ENCODE results near the gene HAAO. TPM values are rescaled to one million over a fixed set of nuclear protein-coding genes. Genes with fewer than 3 reads are reported as not detected.

The HAAO gene
- total RNA-seq, 1 donor from 2014 or later, result 8.5 TPM

DNA sequence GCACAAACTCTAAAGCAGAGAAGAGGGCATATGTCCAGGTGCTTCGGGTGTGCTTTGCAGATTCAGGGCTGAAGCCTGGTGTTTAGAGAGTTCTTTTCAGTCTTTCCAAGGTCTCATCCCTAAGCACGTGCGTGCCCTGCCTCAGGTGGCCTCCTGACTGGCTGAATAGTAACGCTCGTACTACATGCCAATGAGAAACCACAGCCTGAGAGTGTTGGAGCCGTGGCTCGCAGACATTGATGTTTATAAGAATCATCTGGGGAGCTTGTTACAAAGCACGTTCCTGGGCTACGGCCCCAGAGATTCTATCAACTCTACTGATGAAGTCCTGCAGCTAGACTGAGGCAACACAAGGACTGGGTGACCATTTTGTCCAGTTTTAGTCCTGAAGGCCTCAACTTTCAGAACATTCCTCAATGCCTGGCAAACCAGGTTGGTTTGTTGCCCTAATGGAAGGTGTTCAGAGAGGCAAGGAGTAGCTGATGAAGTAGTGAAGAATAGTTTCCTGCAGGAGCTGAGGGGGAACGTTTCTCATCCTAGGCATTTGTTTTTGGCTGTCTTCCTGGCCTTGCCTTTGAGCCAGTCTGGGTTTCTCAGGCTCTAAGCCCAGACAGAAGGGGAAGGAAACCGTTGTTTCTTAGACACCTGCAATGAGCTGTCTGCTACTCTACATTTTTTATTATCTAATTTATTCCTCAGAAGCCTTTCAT is 31.5 kb upstream of the HAAO start:
- no peak for DNase-seq (ENCODE audit: low spot score)
- H3K27me3 Mint-ChIP-seq (ENCODE audit: low read depth), result no peaks in the 10 kb centered on the region

DNA sequence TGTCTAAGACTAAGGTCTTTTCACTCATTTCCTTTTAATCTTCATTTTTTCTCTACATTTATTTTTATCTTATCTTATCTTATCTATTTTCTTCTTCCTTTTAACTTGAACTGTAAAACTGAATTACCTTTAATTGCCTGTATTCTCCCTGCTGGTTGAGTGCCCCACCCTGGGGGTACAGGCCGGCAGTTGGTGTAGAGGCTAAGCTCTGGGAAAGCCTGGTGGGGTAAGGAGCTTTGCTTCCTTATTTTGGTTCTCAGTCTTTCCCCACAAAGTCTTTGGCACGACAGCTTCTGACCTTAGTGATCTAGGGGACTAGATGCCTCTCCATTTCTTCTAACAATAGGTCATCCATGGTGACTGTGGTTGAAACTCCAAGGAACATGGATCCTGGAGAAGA is 26.8 kb upstream of the HAAO start:
- Mint-ChIP-seq H3K27ac (ENCODE audit: unreplicated experiment) (no peak overlapping the region), H3K4me3 (ENCODE audit: unreplicated experiment) (no peak overlapping the region), H3K27me3 (ENCODE audit: low read depth) (no peaks in the 10 kb centered on the region), H3K4me1 (ENCODE audit: low read depth) (no peaks in the 10 kb centered on the region), H3K36me3 (ENCODE audit: low read depth) (peaks cover 6% of the 10 kb centered on the region), H3K9me3 (ENCODE audit: low read depth) (peaks cover 6% of the 10 kb centered on the region)
- DNase-seq (ENCODE audit: low spot score), result no peak
- TF ChIP-seq, protein P1, sequence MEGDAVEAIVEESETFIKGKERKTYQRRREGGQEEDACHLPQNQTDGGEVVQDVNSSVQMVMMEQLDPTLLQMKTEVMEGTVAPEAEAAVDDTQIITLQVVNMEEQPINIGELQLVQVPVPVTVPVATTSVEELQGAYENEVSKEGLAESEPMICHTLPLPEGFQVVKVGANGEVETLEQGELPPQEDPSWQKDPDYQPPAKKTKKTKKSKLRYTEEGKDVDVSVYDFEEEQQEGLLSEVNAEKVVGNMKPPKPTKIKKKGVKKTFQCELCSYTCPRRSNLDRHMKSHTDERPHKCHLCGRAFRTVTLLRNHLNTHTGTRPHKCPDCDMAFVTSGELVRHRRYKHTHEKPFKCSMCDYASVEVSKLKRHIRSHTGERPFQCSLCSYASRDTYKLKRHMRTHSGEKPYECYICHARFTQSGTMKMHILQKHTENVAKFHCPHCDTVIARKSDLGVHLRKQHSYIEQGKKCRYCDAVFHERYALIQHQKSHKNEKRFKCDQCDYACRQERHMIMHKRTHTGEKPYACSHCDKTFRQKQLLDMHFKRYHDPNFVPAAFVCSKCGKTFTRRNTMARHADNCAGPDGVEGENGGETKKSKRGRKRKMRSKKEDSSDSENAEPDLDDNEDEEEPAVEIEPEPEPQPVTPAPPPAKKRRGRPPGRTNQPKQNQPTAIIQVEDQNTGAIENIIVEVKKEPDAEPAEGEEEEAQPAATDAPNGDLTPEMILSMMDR (IDR thresholded peaks at IDR 0.05), result no peak

More for the DNA sequence above, 31.5 kb upstream of the HAAO start:
- peaks cover 15% of the 10 kb centered on the region for H3K4me1 Mint-ChIP-seq (ENCODE audit: low read depth)
- TF ChIP-seq, protein P1 (IDR thresholded peaks at IDR 0.05), result no peak
- no peak overlapping the region for H3K27ac Mint-ChIP-seq (ENCODE audit: unreplicated experiment)
- H3K36me3 Mint-ChIP-seq (ENCODE audit: low read depth), result peaks cover 2% of the 10 kb centered on the region
- H3K9me3 Mint-ChIP-seq (ENCODE audit: low read depth), result no peaks in the 10 kb centered on the region
- H3K4me3 Mint-ChIP-seq (ENCODE audit: unreplicated experiment), result no peak overlapping the region

DNA sequence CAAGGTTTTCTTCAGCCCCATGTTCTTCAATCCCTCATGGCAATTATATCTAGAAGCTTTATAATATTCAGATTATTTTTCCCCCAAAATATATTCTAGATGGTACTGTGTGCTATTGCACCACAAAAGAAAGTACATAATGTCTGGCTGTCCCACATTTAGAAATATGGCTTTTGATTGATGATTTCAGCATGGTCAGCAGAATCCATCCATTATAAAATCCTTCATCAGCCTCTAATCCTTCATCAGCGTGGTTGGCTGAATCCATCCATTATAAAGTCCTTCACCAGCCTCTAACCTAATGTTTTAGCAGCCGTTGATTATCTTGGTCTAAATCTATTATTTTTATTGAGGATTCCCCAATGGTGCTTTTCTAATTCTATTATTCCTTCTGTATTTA is 23.3 kb upstream of the HAAO start:
- Mint-ChIP-seq H3K36me3 (ENCODE audit: low read depth) (peaks cover 6% of the 10 kb centered on the region), H3K4me3 (ENCODE audit: unreplicated experiment) (no peak overlapping the region), H3K4me1 (ENCODE audit: low read depth) (peaks cover 12% of the 10 kb centered on the region), H3K9me3 (ENCODE audit: low read depth) (peaks cover 10% of the 10 kb centered on the region), H3K27ac (ENCODE audit: unreplicated experiment) (no peak overlapping the region), H3K27me3 (ENCODE audit: low read depth) (no peaks in the 10 kb centered on the region)
- TF ChIP-seq, protein P1 (IDR thresholded peaks at IDR 0.05), result no peak
- no peak for DNase-seq (ENCODE audit: low spot score)

DNA sequence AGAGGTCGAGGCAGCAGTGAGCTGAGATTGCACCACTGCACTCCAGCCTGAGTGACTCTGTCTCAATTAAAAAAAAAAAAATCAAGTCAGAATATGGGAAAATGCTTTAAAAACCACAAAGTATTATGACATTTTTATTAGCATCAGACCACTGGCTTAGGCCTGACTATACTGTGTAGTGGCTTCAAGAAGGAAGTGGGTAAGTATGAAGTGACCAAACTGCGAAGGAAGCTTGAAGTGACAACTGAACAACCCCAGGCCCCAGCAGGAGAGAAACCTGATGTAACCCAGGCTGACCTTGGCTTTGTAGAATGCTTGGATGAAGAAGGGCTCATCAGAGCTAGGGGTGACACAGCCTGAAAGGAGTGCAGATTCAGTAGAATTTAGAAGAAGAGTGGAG is 21.4 kb upstream of the HAAO start:
- Mint-ChIP-seq H3K9me3 (ENCODE audit: low read depth) (peaks cover 10% of the 10 kb centered on the region), H3K4me3 (ENCODE audit: unreplicated experiment) (no peak overlapping the region), H3K36me3 (ENCODE audit: low read depth) (peaks cover 5% of the 10 kb centered on the region), H3K27me3 (ENCODE audit: low read depth) (no peaks in the 10 kb centered on the region), H3K4me1 (ENCODE audit: low read depth) (peaks cover 24% of the 10 kb centered on the region), H3K27ac (ENCODE audit: unreplicated experiment) (no peak overlapping the region)
- DNase-seq (ENCODE audit: low spot score), result no peak
- TF ChIP-seq, protein P1 (IDR thresholded peaks at IDR 0.05), result no peak

DNA sequence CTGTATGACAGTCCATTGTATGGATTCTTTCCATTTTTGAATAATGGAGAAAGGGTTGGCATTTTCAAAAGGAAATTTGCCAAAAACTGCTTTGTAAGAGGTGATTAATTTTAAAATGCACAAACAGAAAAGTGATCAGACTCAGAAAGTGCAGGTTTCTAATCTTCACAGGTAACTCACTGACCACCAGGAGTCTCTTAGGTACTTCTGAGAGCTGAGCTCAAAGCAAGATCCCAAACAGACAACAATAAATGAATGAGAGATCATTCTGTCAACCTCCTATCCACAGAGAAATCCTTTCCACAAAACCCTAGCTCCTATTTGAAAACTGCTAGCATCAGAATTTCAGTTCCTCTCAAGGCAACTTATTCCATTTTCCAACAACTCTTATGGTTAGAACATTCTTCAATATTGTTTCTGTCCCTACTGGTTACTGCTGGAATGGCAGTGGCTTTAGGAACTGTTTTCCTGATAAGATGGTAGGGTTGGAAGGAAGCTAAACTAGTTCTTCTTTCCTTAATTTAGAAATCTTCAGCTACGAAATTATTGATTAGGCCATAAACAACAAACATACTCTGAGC is 20.6 kb upstream of the HAAO start:
- peaks cover 2% of the 10 kb centered on the region for H3K36me3 Mint-ChIP-seq (ENCODE audit: low read depth)
- no peak overlapping the region for H3K27ac Mint-ChIP-seq (ENCODE audit: unreplicated experiment)
- no peak overlapping the region for H3K4me3 Mint-ChIP-seq (ENCODE audit: unreplicated experiment)
- DNase-seq (ENCODE audit: low spot score), result no peak
- peaks cover 28% of the 10 kb centered on the region for H3K4me1 Mint-ChIP-seq (ENCODE audit: low read depth)
- no peaks in the 10 kb centered on the region for H3K27me3 Mint-ChIP-seq (ENCODE audit: low read depth)
- TF ChIP-seq, protein P1 (IDR thresholded peaks at IDR 0.05), result peak; percentile 75
- H3K9me3 Mint-ChIP-seq (ENCODE audit: low read depth), result peaks cover 7% of the 10 kb centered on the region
